Measurements from ENCODE around the gene LRRC4C.

Gene LRRC4C

DNA sequence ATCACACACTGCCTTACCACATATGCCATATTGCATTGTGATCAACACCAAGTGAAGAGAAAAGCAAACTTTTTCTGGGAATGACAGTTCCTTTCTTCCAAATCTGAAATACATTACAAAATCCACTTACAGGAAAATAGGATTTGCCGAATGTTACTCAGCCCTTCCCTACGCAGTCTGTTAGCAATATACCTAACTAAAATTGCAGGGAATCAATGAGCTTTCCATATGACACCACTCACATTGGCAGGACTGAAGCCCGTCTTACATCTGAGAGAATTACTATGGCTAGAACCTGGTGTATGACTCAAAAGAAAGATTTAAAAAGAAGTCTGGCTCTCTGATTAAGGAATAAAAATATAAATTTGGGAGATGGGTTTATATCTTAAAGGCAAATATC is 136.0 kb downstream of the LRRC4C start:
- no peak for DNase-seq (ENCODE audit: low read depth in 2 of 2)

DNA sequence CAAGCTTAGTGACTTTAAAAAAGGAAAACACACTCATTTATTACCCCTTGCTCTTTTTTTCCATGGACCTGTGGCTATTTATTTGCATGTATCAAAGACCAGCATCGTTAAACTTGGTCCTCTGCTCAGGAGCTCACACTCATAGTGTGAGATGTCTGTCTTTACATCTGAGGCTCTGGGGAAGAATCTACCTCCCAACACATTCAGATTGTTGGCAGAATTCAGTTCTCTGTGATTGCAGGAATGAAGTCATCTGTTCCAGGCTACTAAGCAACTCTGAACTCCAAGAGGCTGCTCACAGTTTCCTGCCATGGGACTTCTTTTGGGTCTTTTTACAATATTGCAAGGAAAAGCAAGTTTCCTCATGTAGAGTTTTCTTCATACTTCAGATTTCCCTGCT is 138.8 kb downstream of the LRRC4C start:
- no peak for DNase-seq (ENCODE audit: low read depth in 2 of 2)

DNA sequence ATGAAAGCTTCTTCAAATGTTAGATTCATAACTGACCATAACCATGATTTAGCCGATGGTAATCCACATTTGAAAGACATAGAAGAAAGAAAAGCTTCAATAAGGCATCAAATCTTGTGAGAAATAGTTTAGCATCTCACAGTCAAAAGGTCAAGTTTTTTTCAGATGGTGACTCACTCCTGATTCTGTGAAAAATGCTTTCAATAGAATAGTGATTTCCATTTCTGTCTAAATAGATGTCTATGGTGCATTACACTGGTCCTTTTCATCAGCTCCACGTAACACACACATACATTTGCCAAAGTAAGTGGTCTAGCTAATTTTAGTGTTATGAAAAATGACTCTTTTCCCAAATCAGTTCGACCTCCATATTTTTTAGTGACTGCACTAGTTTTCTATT is 139.2 kb downstream of the LRRC4C start:
- no peak for DNase-seq (ENCODE audit: low read depth in 2 of 2)

DNA sequence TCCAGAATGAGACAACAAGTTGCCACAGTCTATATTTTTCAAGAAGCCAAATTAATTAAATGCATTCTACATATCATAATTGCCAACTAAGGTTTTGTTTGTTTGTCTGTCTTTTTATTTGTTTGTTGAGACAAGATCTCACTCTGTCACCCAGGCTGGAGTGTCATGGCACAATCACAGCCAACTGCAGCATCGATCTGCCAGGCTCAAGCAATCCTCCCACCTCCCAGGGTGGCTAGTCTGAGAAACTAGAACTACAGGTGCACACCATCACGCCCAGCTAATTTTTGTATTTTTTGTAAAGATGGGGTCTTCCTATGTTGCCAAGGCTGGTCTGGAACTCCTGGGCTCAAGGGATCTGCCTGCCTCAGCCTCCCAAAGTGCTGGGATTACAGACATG is 140.0 kb downstream of the LRRC4C start:
- no peak for DNase-seq (ENCODE audit: low read depth in 2 of 2)

DNA sequence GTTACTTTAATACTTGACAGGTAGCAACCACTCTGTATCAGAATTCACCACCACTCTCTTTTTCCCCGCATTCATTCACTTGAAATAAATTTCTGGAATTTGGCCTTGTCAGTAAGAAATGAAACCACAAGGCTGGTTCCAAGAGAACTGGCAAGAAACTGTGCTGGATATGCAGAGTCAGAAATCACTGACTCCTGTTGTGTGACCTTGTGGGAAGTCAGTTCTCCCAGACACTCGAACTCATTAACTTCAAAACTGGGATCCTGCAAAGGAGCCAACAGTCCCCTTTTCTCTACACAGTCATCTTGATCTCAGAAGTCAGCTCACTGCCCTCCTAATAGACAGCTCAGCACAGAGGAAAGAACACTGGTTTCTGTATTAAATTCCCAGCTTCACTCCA is 142.7 kb downstream of the LRRC4C start:
- DNase-seq (ENCODE audit: low read depth in 2 of 2), result no peak

DNA sequence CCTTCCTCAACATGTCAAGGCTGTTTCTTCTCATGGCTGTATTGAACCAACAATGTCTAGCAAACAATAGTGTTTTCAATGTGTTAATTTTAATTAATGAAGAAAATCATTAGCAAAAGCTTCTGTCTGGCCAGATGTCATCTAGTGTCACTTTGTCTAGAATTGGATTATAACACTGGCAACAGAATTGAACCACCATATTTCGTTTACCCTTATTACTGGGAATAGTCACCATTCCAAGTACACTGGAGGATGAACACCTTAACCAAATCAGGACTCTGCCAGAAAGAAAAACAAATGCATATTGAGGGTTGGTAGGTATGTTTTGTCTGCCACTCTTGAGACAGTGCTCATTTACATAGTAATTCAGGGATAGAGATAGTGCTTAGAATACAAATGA is 146.2 kb downstream of the LRRC4C start:
- no peak for DNase-seq (ENCODE audit: low read depth in 2 of 2)

DNA sequence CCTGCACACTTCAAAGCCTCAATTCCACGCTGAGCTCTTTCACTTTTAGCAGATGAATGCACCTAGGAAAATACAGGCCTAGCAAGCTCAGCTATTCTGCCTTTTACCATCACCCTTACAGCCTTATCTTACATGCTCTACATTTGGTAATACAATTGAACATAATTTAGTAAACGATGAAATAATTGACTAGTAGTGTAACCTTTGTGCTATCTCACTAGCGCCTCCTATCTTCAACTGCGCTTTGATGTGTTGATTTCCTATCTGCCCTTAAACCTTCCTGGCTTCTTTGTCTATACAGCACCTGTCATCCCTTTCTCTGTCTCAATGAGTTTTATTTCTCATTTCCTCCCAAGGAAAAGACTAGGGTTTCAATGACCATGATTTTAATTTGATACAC is 149.7 kb downstream of the LRRC4C start:
- no peak for DNase-seq (ENCODE audit: low read depth in 2 of 2)

DNA sequence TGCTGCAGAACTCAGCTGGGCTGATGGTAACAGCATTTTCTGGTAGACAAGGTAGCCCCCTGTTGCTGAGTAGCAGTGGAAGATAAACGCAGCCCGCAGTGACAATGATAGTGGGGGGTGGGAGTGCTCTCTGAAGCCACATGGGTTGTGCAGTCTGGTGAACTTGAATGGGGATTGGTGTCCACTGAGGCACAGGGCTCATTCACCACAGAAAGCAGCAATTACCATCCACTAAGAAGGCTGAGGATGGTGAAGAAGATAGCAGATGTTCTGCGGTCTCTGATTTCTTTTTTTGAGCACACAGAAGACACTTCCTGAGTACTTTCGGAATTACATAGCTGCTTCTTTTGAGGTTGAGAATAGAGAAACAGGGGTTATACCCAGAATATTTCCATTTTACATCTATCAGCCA is 150.3 kb downstream of the LRRC4C start:
- no peak for DNase-seq (ENCODE audit: low read depth in 2 of 2)

DNA sequence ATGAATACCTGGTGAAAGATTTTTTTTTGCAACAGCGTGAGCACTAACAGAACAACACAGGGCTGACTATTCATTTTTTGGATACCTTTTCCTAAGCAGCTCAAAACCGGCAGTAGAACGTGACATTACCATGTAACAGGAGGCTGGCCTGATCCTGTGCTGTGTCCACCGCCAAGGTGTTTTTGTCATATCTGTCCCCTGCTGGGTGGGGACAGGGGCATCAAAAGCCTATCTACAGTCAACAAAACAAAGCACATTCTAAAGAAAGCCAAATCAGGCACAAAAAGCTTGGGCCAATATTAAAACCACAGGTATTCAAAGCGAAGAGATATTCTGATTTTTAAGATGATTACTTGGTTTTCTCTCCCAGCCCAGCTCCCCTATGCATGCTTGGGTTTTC is 151.2 kb downstream of the LRRC4C start:
- DNase-seq (ENCODE audit: low read depth in 2 of 2), result no peak

DNA sequence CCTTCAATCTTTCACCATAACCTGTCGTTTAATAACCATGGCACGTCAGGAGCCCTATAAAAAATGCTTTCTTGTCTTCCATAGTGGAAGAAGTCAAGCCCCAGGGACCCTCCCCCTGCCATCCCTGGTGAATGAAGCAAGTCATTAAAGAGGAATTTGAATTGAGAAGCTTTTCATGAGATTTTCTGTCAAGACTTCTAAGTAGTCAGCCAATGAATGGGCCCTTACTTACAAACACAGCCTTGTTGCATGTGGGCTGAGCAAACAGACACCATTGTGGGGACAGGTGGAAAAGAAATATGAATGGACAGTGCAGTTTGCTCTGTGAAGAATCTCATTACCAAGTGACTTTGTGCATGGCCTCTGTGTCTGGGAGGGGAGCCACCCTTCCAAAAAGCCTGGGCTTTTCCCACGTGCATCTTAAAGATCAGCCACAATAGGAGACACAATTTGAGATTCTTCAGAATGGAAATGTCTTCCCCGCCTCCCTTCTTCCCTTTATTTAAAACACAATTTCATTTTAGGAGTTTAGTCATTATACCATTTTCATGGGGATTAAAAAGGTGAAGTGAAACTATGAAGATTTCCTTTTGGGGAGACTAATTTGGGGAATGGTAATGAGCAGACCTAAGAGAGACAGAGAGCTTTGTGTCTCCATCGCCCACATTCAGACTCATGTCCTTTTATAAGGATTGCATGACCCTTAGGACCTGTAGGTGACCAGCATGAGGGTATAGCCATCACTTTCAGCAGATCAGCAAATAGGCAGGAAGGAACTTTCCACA is 152.0 kb downstream of the LRRC4C start:
- no peak for DNase-seq (ENCODE audit: low read depth in 2 of 2)

DNA sequence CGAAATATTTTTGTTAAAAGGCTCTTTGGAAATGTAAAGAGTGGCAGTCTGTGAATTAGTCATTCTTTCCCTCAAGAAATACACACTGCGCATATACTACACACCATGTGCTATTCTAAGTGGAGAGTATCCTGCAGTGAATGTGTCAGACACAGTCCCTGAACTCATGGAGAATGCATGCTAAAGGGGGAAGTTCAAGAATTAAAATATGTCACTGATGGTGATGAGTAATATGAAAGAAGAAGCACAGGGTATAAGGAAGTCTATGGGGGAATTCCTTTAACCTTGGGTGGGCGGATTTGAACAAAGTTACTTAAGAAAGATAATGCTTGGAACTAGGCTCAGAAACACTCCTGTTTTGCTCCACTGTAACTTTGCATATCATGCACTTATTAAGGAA is 153.0 kb downstream of the LRRC4C start:
- DNase-seq (ENCODE audit: low read depth in 2 of 2), result no peak

DNA sequence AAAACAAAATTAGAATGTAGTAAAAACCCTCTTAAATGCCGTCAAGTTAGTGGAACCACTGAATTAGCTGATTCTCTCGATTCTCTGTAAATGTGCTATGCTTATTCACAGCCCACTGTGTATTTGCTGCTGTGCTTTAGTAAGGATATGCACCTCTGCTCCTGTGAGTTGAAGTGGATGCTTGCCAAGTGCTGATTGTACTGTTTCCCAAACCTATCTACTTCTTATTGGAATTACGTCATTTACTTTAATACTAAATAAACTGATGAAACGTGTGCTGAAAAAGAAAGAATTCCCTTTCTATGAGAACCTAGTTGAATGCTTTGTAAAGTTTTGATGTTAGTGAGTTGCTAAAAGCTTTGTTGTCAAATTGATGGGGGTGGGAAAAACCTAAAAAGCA is 158.4 kb downstream of the LRRC4C start:
- DNase-seq (ENCODE audit: low read depth in 2 of 2), result no peak

DNA sequence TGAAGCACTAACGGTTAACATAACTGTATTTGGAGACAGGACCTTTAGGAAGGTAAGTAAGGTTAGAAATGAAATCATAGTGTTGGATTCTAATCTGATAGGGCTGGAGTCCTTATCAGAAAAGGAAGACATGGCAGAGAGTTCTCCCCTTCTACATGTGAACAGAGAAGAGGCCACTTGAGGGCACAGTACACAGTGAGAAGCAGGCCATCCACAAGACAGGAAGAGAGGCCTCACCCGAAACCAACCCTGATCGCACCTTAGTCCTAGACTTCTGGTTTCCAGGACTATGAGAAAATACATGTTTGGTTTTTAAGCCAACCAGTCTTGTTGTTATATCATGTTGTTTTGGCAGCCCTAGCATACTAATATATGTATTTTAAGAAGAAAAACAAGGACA is 170.0 kb downstream of the LRRC4C start:
- DNase-seq (ENCODE audit: low read depth in 2 of 2), result no peak

DNA sequence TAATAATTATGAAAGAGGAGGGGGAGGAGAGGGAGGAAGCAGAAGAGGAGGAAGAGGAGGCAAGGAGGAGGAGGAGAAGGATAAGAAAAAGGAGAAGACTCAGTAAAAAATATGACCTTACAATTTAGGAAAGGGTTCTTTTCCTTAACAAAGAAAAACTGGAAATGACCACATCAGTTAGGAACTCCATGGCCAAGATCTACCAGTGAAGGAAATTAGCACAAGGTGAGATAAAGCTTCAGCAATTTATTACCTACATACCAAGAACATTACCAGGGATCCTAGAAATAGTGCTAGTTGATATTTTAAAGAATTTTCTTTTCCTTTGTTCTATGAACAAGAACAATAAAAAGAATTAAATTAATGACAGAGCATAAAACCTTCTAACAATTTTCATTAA is 172.7 kb downstream of the LRRC4C start:
- DNase-seq (ENCODE audit: low read depth in 2 of 2), result no peak

DNA sequence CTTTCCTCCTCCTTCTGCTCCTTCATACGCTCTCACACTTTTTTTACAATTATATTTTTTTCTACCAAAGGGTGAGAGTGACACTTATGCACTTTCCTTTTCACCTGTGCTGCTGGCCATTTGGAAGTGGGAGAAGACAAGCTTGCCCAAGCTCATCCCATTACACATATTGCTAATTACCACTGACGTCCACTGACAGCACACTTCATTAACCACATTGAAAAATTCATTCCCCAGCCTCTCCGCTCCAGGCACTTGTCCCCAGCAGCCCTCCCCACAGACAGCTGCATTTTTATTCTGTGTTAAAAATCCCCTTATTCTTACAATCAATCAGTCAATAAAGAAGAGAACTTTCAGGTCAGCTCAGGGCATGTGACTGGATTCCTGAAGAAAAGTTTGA is 175.1 kb downstream of the LRRC4C start:
- DNase-seq (ENCODE audit: low read depth in 2 of 2), result no peak

DNA sequence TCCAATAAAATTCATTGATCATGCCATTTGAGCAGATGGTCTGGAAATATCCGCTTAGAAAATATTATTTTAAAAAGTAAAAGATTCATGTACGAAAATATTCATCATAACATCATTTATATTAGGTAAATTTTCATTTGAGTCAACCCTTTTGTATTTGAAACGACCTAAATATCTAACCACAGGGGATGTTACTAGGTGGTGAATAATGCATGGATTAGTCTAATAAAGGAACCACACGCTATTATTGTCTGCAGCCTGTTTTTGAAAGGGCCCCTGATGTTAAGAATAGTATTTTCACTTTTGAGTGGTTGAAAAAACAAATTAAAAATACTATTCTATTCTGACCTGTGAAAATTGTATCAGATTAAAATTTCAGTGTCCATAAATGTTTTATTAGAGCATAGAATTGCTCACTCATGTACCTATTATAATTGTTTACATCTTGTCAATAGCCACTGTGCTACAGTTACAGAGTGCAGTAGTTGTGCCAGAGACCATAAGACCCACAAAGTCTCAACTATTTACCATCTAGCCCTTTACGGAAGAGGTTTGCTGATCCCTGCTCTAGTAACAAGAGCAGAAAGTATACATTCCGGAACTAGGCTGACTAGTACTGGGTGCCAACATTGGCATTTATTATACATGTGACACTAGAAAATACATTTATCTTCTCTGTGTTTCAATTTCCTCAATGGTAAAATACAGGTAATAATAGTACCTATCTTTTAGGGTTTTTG is 176.1 kb downstream of the LRRC4C start:
- no peak for DNase-seq (ENCODE audit: low read depth in 2 of 2)

DNA sequence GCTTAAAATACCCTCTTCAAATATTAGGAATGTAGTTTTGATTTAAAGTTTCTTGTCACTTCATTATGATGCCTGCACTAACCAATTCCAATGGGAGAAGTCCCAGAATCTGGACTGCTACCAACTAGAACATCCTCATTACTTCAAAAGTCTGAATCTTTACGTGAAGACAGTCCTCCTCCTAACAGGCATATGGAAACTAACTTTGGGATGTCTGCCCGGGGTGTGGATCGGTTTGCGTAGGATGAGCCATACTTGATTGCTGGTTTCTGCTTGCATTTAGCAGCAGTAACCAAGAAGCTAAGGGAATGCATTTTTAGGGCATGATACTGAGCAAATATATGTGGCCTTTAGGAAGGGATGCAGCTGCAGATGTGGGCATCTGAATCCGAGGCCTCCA is 177.1 kb downstream of the LRRC4C start:
- DNase-seq (ENCODE audit: low read depth in 2 of 2), result no peak

DNA sequence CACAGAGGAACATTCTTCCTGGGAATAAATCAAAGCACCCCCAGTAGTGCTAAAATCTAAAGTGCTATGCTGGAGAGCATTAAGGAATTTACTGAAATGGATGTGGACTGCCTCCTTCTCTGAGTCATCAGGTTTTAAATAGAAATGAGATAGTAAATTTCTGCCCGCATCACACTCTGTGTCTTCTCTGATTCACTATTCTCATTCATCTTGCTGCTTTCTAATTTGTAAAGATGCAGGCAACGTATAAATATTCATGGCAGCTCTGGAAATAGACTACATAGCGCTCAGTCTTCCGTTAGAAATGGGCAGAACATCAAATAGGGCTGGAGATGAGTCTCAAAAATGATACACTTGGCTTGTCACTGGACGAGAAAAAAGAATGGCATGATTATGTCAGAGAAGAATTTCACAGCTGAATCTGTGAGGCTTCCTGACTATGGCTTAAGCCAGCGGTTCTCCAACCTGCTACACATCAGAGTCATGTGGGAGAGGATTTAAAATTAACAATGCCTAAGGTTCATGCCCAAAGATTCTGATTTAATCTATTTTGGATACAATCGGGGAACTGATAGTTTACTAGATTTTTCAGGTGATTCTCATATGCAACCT is 178.2 kb downstream of the LRRC4C start:
- DNase-seq (ENCODE audit: low read depth in 2 of 2), result no peak

DNA sequence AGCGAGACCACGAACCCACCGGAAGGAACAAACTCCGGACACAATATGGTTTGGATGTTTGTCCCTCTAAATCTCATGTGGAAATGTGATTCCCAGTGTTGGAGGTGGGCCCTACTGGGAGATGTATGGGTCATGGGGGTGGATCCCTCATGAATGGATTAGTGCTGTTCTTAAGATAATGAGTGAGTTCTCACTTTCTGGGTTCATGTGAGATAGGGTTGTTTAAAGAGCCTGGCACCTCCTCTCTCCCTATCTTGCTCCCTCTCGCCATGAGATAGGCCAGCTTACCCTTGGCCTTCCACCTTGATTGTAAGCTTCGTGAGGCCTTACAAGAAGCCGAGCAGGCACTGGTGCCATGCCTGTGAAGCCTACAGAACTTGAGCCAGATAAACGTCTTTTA is 184.6 kb downstream of the LRRC4C start:
- no peak for DNase-seq (ENCODE audit: low read depth in 2 of 2)

DNA sequence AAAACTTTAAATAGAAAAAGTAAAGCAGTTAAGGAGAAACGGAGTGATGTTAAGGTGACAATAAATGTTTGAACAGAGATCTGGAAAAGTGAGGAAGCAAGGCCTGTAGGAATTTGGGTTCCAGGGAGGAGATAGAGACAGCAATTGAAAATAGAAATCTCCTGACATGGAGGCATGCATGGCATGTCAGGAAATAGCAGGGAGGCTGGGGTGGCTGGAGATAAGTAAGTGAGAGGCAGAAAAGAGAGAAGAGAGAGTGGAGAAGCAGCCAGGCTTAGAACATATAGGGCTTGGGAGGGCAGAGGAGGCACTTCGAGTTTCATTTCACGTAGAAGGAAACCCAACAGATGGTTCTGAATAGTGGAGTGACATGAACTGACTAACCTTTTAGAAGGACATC is 185.5 kb downstream of the LRRC4C start:
- DNase-seq (ENCODE audit: low read depth in 2 of 2), result no peak

DNA sequence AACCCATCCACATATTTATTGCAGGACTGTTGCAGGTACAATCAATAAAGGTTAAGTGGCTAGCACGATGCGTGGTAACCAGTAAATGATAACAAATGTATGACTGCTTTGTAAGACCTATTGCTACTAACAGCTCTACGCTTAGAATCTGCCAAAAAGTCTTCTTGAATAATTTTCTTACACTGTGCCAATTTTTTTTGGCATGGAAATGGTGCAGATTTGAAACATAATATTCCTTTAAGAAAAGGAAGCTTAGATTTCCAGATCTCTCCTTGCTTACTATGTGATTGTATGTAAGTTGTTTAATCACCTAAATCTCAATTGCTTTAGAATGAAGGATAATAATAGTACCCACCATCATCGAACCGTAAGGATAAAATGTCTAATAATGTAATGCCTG is 192.0 kb downstream of the LRRC4C start:
- DNase-seq (ENCODE audit: low read depth in 2 of 2), result no peak

DNA sequence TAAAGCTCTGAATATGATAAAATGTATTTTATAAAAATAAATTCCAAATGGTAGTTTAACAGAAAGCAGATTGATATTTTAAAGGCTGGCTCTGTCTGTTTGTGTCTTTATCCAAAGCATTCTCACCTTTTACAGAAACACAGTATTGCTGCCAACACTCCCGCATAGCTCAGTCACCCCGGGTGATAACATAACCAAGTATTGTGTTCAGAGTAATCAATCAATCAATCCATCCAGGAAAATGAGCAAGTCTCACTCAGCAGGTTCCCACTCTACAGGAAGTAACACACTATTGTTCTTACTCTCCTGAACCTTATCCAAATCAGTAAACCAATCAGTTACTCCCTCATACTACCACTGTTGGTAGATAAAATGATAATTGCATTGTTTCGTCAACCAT is 203.4 kb downstream of the LRRC4C start:
- DNase-seq (ENCODE audit: low read depth in 2 of 2), result no peak

DNA sequence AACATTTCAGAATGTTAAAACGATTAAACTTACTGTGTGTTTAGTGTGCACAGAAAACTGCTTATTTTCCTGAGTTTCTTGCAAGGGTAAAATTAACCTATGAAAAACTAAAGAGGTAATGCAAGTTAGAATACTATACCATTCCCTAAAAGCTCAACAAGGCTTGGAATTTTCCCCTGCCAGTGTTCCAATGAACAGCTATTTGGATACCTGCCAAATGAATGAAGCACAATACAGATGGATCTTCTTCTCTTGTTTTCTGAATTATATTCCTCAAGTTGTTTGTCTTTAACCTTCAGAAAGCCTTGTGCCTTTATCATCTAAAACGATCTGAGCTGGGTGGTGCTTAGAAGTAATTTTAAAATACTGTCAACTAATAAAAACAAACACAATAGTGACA is 204.5 kb downstream of the LRRC4C start:
- DNase-seq (ENCODE audit: low read depth in 2 of 2), result no peak
